ENCODE results near the gene TMEM235.

TMEM235 gene

DNA sequence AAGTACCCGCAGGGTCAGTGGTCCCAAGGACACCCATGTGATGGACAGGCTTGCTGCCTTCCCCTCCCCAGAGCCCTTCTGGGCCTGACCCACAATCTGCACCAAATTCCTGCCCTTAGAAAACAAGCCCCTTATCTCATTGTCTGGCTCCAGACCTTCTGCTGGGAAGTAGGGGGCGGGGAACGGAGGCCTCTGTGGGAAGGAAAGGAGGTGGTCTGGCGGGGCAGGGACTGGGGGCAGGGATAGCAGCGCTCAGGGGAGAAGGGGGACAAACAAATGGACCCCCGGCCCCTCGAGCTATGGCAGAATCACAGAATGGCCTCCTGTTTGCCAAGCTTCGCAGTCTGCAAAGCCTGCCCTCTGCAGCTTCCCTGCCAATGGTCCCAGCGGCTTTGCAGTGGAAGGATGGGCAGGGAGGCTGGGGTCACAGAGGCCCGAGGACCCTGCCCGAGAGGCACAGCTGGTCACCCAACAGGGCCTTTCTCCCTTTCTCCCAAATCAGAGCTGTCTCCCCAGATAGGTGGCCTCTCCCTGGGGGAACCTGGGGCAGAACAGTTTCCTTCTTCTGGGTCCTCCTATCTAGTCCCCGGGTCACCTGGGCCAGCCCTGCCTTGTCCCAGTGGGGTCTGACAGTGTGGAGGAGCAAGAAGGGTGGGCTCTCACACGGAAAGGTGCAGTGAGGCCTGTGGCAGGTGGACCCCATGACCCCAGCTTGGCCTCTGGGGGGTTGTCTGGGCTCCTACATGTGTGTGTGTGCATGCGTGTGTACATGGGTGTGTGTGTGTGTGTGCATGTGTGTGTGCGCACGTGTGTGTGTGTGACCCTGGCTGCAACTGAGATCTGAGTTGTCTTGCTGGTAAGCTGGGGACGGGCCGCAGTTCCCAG is 25.5 kb downstream of the TMEM235 start:
- TF ChIP-seq JUND (IDR thresholded peaks at IDR 0.05; ENCODE audit: low read depth): no peak
- in situ Hi-C loops (cut with HindIII; ENCODE audit: low pct_unique_long_range_greater_than_20kb, low sequenced_read_pairs): no loop called here
- no peak for DNase-seq (ENCODE audit: low read depth in 1 of 2, low spot score in 1 of 2)

DNA sequence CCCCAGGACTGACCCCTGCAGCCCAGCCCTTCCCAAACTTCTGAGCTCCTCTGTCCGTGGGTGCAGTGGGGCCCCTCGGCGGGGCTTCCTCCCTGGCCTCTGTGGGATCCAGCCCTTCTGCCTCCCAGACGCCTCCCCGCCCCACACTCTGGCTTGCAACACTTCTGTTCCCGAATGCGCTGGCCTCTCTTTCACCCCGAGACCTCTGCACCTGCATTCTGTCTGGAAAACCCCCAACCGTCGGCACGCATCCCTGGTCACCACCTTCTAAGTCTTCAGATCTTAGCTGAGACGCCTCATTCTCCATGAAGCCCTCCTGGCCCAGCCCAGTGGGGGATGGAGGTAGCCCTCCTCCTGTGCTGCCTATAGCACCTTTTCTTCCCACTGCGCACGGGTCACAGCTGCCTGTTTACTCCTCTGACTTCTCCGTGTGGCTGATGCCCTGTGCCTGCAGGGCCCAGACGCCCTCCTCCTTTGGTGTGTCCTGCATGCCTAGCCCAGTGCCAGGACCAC is 26.4 kb downstream of the TMEM235 start:
- TF ChIP-seq JUND (IDR thresholded peaks at IDR 0.05; ENCODE audit: low read depth): no peak
- DNase-seq (ENCODE audit: low read depth in 1 of 2, low spot score in 1 of 2): no peak
- in situ Hi-C loops (cut with HindIII; ENCODE audit: low pct_unique_long_range_greater_than_20kb, low sequenced_read_pairs): no loop called here

DNA sequence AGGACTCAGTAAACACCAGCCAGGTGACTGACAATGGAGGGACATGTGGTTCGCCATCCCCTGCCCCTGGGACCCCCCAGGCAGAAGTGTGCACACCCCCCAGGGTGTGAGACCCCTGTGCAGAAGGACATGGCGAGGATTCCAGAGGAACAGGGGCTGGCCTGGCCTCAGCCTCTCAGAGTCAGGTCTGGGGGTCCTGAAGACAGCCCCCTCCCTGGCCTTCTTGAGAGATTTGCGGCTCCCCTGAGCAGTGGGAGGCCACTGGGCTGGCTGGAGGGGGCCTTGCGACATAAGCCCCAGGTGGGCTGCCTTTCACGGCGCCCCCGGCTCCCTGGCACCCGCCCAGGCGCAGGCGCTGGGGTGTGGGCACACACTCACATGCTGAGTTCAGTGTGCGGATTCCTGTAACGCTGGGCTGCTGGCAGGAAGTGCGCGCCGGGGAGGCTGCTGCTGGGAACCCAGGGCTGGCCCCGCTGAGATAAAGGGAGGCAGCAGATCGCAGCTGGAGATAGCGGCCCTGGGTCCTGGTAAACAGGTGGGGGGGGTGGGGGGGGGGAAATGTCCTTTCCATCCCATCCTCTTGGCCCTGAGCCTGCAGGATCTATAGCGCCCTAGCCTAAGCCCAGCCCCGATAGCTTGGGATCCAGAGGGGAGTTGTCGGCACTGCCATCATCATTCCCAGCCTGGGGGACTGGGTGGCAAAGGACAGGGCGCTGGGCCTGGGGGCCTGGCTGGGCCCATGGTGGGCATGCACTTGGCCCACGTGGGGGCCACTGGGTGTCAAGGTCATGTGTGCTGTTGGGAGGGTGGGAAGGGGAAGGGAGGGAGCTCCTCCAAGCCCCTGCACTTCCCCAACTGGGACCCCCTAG is 27.1 kb downstream of the TMEM235 start:
- DNase-seq (ENCODE audit: low read depth in 1 of 2, low spot score in 1 of 2): no peak
- no peak for TF ChIP-seq JUND (IDR thresholded peaks at IDR 0.05; ENCODE audit: low read depth)
- in situ Hi-C loops (cut with HindIII; ENCODE audit: low pct_unique_long_range_greater_than_20kb, low sequenced_read_pairs): no loop called here

DNA sequence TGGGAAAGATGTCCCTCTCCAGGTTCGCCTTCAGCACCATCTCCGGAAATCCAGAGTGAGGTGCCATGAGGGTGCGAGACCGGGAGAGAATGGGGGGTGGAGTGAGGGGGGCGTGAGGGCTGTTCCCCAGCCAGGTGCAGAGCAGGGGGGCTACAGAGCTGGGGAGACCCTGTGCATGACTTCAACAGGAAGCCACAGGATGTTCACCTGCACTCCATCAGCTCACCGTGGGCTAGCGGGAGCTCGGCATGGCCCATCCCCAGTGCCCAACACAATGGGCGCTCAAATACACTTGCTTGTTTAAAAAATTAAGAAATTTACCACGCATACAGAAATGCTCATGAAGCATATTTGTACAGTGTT is 27.7 kb downstream of the TMEM235 start:
- no peak for TF ChIP-seq JUND (IDR thresholded peaks at IDR 0.05; ENCODE audit: low read depth)
- in situ Hi-C loops (cut with HindIII; ENCODE audit: low pct_unique_long_range_greater_than_20kb, low sequenced_read_pairs): no loop called here
- no peak for DNase-seq (ENCODE audit: low read depth in 1 of 2, low spot score in 1 of 2)

DNA sequence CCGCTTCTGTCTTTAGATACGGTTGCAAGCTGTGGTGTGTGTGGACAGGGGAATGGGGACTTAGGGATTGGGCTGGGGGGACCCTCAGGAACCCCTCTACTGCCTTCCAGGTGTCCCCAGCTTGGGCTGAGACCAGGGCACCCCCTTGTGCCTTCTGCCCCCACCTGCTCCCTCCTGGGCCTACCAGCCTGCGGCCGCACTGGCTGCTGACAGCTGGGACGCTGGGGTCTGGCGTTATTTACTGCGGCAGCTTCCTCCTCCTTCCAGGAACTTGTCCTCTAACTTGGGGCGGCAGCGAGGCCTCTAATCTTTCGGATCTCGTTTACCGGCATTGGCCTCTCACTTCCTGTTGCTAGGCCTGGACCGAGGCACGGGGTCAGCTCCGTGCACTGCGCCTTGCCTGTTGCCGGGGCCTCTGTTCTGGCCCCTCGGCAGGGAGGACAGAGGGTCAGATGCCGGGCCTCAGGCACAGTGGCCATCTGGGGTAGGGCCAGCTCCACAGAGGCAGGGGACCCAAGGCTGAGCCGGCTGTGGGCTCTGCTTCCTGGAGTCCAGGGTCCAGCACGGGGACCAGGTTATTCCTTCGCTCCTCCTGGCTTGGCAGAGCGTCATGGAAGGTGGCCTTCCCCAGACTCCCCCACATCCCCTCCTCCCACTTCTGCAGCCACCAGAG is 31.8 kb downstream of the TMEM235 start:
- in situ Hi-C loops (cut with HindIII; ENCODE audit: low pct_unique_long_range_greater_than_20kb, low sequenced_read_pairs): no loop called here
- peak; percentile 61 to 73 for DNase-seq (ENCODE audit: low read depth in 1 of 2, low spot score in 1 of 2)
- no peak for TF ChIP-seq JUND (IDR thresholded peaks at IDR 0.05; ENCODE audit: low read depth)

DNA sequence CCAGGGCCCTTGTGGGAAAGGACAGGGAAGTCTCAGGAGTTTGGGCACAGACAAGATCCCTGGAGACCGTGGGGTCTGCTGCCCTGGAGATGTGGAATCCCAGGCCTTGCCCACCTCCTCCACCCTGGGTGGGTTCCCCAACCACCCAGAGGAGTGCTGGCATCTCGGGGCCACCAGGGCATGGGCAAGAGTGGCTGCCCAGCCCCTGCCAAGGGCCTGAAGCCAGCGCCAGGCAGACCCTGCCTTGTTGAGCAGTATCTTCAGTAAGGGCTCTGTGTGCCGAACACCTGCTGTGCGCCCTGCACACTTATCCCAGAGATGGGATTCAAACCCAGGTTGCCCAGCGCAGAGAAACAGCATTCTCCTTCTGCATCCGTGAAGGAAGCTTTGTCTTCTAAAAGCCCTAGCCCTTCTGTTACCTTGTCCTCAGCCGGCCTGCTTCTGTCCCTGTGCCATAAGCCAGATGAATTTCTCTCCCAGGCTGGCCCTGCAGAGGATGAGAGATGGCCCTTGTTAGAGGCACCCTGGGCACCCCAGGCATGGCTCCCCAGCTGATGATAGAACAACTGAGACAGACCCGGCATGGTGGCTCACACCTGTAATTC is 32.4 kb downstream of the TMEM235 start:
- TF ChIP-seq JUND (IDR thresholded peaks at IDR 0.05; ENCODE audit: low read depth): no peak
- in situ Hi-C loops (cut with HindIII; ENCODE audit: low pct_unique_long_range_greater_than_20kb, low sequenced_read_pairs): no loop called here
- DNase-seq (ENCODE audit: low read depth in 1 of 2, low spot score in 1 of 2): no peak

DNA sequence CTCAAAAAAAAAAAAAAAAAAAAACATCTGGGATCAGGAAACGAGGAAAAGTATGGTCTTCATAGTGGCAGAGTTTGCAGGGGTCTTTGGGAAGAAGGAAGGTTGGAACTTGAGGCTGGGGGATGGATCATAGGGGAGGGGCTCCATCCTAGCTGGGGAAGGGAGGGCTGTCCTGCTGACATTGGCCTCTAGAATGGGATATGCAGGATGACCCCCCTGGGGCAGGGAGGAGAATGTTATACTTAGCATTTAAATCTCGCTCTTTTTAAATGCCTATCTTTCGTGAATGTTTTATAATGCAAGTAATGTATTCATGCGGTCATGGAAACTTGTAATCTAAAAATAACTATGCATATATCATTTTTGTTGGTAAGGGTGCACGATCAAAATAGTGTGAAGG is 33.2 kb downstream of the TMEM235 start:
- in situ Hi-C loops (cut with HindIII; ENCODE audit: low pct_unique_long_range_greater_than_20kb, low sequenced_read_pairs): no loop called here
- TF ChIP-seq JUND (IDR thresholded peaks at IDR 0.05; ENCODE audit: low read depth): no peak
- no peak for DNase-seq (ENCODE audit: low read depth in 1 of 2, low spot score in 1 of 2)

DNA sequence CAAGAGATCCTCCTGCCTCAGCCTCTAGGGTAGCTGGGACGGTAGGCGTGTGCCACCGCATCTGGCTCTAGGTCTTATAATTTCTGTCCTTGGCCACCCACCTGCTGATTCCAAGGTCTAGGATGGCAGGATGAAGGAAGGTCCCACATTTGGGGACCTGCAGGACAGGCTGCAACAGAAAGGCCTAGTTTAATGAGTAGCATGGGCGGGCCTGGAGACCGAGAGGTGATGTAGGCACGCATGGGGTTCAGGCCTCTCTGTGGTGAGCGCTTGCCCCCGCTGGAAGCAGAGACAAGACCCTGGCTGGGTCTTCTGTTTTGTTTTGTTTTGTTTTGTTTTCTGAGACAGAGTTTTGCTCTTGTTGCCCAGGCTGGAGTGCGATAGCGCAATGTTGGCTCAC is 33.7 kb downstream of the TMEM235 start:
- no peak for TF ChIP-seq JUND (IDR thresholded peaks at IDR 0.05; ENCODE audit: low read depth)
- in situ Hi-C loops (cut with HindIII; ENCODE audit: low pct_unique_long_range_greater_than_20kb, low sequenced_read_pairs): no loop called here
- DNase-seq (ENCODE audit: low read depth in 1 of 2, low spot score in 1 of 2): no peak

DNA sequence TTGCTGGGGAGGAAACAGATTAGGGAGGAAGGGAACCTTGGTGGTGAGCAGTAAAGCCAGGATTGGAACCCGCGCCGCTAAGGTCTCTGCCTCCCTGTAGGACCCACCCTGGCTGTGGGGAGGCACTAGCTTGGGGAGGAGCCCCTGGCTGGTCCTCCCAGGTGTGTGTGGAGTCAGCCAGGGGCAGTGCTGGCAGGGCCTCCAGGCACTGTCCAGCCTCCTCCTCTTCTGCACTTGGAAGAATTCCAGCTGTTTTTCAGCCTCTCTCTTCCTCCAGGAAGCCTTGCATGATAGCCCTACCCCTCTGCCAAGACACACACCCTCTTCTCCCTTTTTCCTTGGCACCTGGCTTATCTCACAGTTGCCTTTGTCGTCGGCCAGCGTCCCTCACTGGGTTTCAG is 34.8 kb downstream of the TMEM235 start:
- in situ Hi-C loops (cut with HindIII; ENCODE audit: low pct_unique_long_range_greater_than_20kb, low sequenced_read_pairs): no loop called here
- no peak for TF ChIP-seq JUND (IDR thresholded peaks at IDR 0.05; ENCODE audit: low read depth)
- DNase-seq (ENCODE audit: low read depth in 1 of 2, low spot score in 1 of 2): no peak

DNA sequence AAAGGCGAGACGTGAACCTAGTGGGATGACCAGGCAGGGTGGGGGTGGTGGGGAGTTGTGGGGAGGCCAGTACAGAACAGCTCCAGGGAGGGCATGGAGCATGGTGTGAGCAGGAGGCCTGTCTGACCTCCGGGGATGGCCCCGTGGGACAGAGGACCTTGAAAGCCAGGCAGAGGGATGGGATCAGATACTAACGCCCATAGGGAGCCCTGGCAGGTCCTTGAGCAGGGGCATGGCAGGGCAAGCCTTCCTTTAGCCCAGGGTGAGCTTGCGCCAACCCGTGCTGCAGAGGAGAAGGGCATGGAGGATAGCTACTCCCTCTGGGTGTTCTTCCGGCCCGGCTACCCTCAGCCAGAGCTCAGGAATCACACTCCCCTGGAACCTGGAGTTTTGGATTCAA is 35.3 kb downstream of the TMEM235 start:
- no peak for TF ChIP-seq JUND (IDR thresholded peaks at IDR 0.05; ENCODE audit: low read depth)
- no peak for DNase-seq (ENCODE audit: low read depth in 1 of 2, low spot score in 1 of 2)
- in situ Hi-C loops (cut with HindIII; ENCODE audit: low pct_unique_long_range_greater_than_20kb, low sequenced_read_pairs): no loop called here

DNA sequence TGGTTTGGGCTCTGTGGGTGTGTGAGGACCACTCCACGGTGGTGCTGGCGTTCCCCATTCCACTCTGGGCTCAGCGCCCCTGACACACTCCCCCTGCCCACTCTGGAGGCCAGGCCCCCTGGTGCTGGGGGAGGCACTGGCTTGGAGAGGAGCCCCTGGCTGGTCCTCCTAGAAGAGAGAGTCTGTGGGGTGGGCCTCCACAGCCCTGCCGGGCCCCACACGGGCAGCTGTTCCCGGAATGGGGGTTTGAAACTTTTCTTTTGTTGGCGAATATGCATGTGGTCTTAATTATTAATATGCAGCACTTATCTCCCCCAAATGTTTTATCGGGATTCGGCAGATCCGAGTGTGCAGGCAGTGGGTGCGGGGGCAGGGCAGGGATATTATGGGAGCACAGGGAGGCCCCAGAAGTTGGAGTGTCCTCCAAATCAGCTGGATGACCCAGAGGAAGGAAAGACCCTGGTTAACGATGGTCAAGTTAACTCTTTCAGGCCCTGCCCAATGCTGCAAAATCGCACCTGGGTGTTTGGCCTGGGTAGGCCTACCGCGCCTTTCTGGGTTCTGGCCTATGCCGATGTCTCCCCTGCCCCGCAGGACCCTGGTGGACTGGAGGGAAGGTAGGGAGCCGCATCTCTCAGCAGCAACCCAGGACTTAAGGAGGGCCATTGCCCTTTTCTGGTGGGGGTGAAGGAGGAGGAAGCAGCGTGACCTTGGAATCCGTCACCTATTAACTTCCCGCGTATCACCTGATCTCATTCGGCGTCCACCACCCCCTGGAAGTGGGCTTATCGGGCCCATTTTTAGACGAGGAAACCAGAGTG is 36.0 kb downstream of the TMEM235 start:
- in situ Hi-C loops (cut with HindIII; ENCODE audit: low pct_unique_long_range_greater_than_20kb, low sequenced_read_pairs): no loop called here
- TF ChIP-seq JUND (IDR thresholded peaks at IDR 0.05; ENCODE audit: low read depth): no peak

More for the DNA sequence above, 36.0 kb downstream of the TMEM235 start:
- no peak for DNase-seq (ENCODE audit: low read depth in 1 of 2, low spot score in 1 of 2)

Data from T47D (cell line).